22Rv1 (cell line): ENCODE measurements around the gene PSTPIP2.

ENCODE experiments used
- CTCF ChIP-seq: fragments of 450-650 bp; IDR thresholded peaks from 2 replicates; pipeline ENCODE4 v1.5.1; 2017; ENCODE audit warnings: mild to moderate bottlenecking
- ZFX ChIP-seq: fragments of 450-650 bp; IDR thresholded peaks from 2 replicates; pipeline ENCODE4 v1.6.1; 2017; ENCODE audit warnings: antibody characterized with exemption, borderline replicate concordance

GRCh38 chr18:46037512-46038305 is 34.4 kb downstream of the PSTPIP2 start:
- TF ChIP-seq CTCF = no peak
- no peak for TF ChIP-seq ZFX
